ENCODE results near the gene GABPB1.

GABPB1 gene

GRCh38 chr15:50275091-50275490, 79.9 kb downstream of the GABPB1 start:
- no peak for DNase-seq

GRCh38 chr15:50267577-50267976, 87.4 kb downstream of the GABPB1 start:
- no peak for DNase-seq

GRCh38 chr15:50265620-50266019, 89.4 kb downstream of the GABPB1 start, which contains the start of gene HDC:
TSS of gene HDC (minus strand) at chr15:50265726. CDS start at chr15:50265623, 103 bp downstream.
- DNase-seq: no peak

GRCh38 chr15:50262533-50262932, 92.5 kb downstream of the GABPB1 start:
- no peak for DNase-seq

GRCh38 chr15:50261981-50262380, 93.0 kb downstream of the GABPB1 start:
- no peak for DNase-seq

GRCh38 chr15:50260969-50261496, 94.0 kb downstream of the GABPB1 start:
- DNase-seq: no peak

GRCh38 chr15:50259276-50259675, 95.7 kb downstream of the GABPB1 start:
- DNase-seq: no peak

GRCh38 chr15:50257924-50258323, 97.1 kb downstream of the GABPB1 start:
- DNase-seq: no peak

GRCh38 chr15:50257332-50257731, 97.7 kb downstream of the GABPB1 start:
- no peak for DNase-seq

GRCh38 chr15:50256188-50257041, 98.6 kb downstream of the GABPB1 start:
- DNase-seq: no peak

- no peak for DNase-seq
Measured at GRCh38 chr15:50252556-50252955, 102.4 kb downstream of the GABPB1 start.

GRCh38 chr15:50251638-50252182, 103.3 kb downstream of the GABPB1 start:
- DNase-seq: no peak

- no peak for DNase-seq
Measured at GRCh38 chr15:50250760-50251394, 104.1 kb downstream of the GABPB1 start.

GRCh38 chr15:50249704-50250103, 105.3 kb downstream of the GABPB1 start:
- no peak for DNase-seq

GRCh38 chr15:50248994-50249582, 105.9 kb downstream of the GABPB1 start:
- DNase-seq: no peak

GRCh38 chr15:50247819-50248655, 107.0 kb downstream of the GABPB1 start:
- no peak for DNase-seq

GRCh38 chr15:50246631-50247030, 108.4 kb downstream of the GABPB1 start:
- no peak for DNase-seq

- DNase-seq: no peak
Measured at GRCh38 chr15:50244959-50245624, 109.9 kb downstream of the GABPB1 start.

- no peak for DNase-seq
Measured at GRCh38 chr15:50244153-50244552, 110.8 kb downstream of the GABPB1 start.

GRCh38 chr15:50241684-50242450, 113.1 kb downstream of the GABPB1 start:
- no peak for DNase-seq

- DNase-seq: no peak
Measured at GRCh38 chr15:50238255-50238654, 116.7 kb downstream of the GABPB1 start.
